Mucosa of stomach (tissue), 1 donor: ENCODE measurements around the gene ALAS2.
"Not testable (repeated sequence)": the region's sequence is repeated elsewhere in the genome, so short reads cannot be mapped to it uniquely, and the experiment has no call there.

Experiments used
- H3K27me3 ChIP-seq: one replicate; pipeline ENCODE4 v1.7.0; 2013; ENCODE audit warnings: mild to moderate bottlenecking, low read length; ENCODE audit not compliant: control insufficient read depth, insufficient read depth
- H3K36me3 ChIP-seq: one replicate; pipeline ENCODE4 v1.7.0; 2013; ENCODE audit warnings: low read length; ENCODE audit not compliant: control insufficient read depth, insufficient read depth
- H3K4me1 ChIP-seq: one replicate; pipeline ENCODE4 v1.7.0; 2013; ENCODE audit warnings: mild to moderate bottlenecking, low read length; ENCODE audit not compliant: control insufficient read depth, insufficient read depth
- H3K4me3 ChIP-seq: one replicate; pipeline ENCODE4 v1.7.0; 2013; ENCODE audit warnings: low read length
- H3K9ac ChIP-seq: one replicate; pipeline ENCODE4 v1.7.0; 2013; ENCODE audit warnings: mild to moderate bottlenecking, low read length, moderate library complexity
- H3K9me3 ChIP-seq: one replicate; pipeline ENCODE4 v1.7.0; 2013; ENCODE audit warnings: mild to moderate bottlenecking, low read length, moderate library complexity; ENCODE audit not compliant: control insufficient read depth
- donor health status: Pancreatic carcinoma.

Gene ALAS2

DNA sequence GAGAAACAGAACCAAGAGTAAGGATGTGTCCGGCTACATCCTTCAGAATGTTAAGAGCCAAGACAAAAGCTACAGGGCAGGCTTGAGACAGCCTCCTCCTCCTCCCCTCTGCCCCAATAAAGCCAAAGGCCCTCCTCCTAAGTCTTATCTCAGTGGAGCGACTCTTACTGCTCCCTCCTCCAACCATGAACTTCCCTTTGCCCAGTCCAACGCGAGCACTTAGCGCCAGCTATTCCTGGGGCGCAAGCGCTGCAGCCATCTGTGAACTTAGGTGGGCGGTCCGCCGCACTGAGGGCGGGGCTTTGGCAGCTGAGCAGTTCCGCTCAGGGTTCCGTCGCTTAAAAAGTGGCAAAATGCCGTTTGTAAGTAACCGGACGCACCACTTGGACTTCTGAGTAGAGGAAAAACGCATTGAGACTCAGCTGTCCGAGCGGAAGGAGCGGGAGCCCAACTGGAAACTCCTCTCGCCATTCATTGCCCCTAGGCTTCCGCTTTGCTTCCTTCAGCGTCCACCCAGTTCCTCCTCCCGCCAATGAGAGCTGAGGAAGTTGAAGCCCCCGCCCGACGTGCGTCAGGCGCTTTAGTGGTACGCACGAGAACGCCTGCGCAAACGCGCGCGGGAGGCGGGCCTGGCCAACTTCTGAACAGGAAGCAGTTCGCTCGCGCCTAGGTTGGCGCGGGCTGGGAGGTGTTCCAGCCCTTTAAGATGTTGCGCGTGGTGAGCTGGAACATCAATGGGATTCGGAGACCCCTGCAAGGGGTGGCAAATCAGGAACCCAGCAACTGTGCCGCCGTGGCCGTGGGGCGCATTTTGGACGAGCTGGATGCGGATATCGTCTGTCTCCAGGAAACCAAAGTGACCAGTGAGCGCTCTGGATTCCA, 30.8 kb downstream of the ALAS2 start, which contains the start of gene APEX2:
APEX2 (plus strand) TSS at position 647 of the 882 bp plus-strand sequence; CDS start at position 707, 60 bp downstream.
- Histone ChIP-seq H3K4me1 (peaks cover 6% of the 10 kb centered on the region), H3K4me3 (peak within 1 kb of the TSS; percentile 60), H3K9ac (peak within 1 kb of the TSS; percentile 86), H3K9me3 (no peaks in the 10 kb centered on the region), H3K36me3 (no peaks in the 10 kb centered on the region), H3K27me3 (no peaks in the 10 kb centered on the region)

DNA sequence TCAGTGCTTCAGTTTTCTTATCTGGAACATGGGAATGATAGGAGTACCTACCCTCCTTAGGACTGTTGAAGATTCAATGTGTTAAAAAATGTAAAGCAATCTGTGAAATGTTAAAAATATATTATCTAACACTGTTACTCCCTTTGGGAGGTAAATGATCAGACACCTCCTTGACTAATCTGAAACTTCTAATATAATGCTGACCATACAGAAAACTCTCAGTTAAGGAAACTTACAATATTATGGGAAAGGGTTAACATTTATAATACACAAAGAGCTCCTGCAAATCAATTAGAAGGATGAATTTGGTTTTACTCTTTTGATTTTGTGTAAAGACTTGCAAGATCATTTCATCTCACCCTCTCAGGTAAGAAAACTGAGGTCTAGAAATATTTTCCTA, 35.2 kb downstream of the ALAS2 start:
- no peaks in the 10 kb centered on the region for H3K36me3 ChIP-seq
- H3K27me3 ChIP-seq = no peaks in the 10 kb centered on the region
- no peak overlapping the region for H3K4me3 ChIP-seq
- no peaks in the 10 kb centered on the region for H3K9me3 ChIP-seq
- H3K4me1 ChIP-seq = no peaks in the 10 kb centered on the region
- no peak overlapping the region for H3K9ac ChIP-seq

DNA sequence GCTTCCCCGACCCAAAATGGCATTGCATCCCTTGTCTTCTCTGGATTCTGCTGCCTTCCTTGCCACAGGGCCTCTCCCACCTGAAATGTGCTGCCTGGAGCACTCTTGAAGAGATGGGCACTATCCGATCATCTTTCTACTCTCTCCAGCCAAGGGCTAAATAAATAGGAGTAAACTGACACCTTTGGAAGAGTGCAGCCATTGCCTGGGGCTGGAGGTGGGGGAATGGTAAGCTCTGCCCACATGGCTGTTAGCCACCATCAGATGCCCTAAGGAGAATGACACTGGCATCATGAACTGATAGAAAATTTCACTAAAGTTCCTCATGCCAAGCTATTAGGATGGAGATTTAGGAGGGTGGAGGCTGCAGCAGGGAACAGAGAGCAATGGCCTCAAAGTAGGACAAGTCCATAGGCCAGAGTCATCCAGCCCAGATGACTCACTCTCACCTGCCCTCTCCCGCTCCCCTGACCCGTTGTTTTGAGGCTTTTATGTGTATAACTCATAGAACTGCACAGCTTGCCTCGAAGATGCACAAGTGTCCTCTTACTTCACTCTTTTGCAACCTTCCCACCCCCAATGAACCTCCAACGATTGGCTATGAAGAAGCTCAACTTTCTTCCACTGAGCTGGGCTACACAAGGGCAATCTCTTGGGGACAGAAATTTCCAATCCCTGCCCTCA, 36.0 kb downstream of the ALAS2 start:
- no peaks in the 10 kb centered on the region for H3K27me3 ChIP-seq
- no peak overlapping the region for H3K9ac ChIP-seq
- no peaks in the 10 kb centered on the region for H3K9me3 ChIP-seq
- H3K4me1 ChIP-seq = no peaks in the 10 kb centered on the region
- H3K36me3 ChIP-seq = no peaks in the 10 kb centered on the region
- H3K4me3 ChIP-seq = no peak overlapping the region

DNA sequence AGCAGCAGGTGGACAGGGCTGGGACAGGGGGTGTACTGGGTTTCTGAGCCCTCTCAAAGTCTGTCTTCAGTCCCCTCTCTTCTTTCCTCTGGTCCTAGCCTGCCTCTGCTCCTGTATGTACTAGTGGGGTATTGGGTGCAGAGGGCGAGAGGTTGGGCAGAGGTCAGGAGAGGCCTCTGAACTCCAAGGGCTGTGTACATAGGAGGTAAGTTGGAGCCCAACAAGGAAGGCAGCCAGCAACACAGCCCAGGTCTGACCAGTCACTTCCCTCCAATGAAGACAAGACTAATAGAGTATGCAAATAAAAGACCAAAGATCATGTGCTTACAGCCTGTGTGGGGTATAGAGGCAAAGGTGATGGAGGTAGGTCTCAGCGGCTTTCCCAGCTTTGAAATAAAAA, 36.7 kb downstream of the ALAS2 start, which contains the start of gene PFKFB1:
PFKFB1 (minus strand) TSS at position 90 of the 400 bp plus-strand sequence. CDS start 181 bp downstream, outside the sequence.
- no peaks in the 10 kb centered on the region for H3K36me3 ChIP-seq
- no peaks in the 10 kb centered on the region for H3K27me3 ChIP-seq
- H3K9ac ChIP-seq = no peak within 1 kb of the TSS
- no peaks in the 10 kb centered on the region for H3K4me1 ChIP-seq
- H3K4me3 ChIP-seq = no peak within 1 kb of the TSS
- no peaks in the 10 kb centered on the region for H3K9me3 ChIP-seq

DNA sequence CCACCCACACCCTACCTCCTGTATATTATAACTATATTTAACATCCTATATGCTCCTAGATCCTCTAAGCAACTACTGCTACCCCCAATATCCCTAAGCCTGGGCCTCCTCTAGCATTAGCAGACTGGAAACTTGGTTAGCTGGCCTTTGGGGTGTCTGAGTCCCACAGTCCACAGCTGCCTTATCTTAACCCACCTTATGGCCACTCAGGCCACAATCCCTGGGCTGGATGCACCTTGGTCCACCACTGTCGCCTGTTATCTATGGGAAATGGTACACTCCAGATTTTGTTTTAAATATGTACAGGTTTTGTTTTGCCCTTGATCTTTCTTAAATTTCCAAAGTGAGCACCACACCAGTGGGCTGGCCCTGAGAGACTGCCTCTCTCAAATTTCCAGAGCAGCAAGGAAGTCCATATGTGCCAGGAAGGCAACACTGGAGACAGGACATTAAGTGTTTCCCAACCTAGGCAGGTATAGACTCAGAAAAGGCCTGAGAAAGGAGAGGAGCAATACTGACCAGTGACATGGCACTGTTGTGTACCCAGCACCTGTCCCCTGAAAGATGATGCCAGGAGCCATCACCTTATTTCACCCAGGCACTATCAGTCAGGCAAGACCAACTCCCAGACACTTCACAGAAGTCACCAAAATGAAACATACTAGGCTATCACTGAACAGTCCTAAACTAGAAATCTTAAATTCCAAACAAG, 37.7 kb downstream of the ALAS2 start:
- Histone ChIP-seq H3K4me3 (no peak overlapping the region), H3K9ac (no peak overlapping the region), H3K4me1 (no peaks in the 10 kb centered on the region), H3K27me3 (no peaks in the 10 kb centered on the region), H3K36me3 (no peaks in the 10 kb centered on the region), H3K9me3 (no peaks in the 10 kb centered on the region)

DNA sequence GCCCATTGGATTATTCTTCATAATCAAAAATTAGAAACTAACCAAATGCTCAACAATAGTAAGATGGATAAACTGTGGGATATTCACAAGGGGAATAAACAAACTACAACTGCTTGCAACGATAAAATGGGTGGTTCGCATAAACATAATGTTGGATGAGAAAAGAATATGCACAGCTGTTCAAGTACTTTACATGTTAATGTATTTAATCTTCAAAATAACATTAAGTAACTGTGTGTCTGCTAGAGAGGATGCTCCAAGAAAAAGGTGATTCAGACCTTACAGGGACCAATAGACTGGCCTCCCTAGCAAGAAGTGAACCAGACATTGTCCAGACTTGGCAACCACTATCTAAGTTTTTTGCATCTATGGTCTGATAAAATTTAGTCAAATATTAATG, 39.1 kb downstream of the ALAS2 start:
- Histone ChIP-seq H3K36me3 (no peaks in the 10 kb centered on the region), H3K9ac (no peak overlapping the region), H3K9me3 (no peaks in the 10 kb centered on the region), H3K4me1 (no peaks in the 10 kb centered on the region), H3K27me3 (no peaks in the 10 kb centered on the region), H3K4me3 (no peak overlapping the region)

DNA sequence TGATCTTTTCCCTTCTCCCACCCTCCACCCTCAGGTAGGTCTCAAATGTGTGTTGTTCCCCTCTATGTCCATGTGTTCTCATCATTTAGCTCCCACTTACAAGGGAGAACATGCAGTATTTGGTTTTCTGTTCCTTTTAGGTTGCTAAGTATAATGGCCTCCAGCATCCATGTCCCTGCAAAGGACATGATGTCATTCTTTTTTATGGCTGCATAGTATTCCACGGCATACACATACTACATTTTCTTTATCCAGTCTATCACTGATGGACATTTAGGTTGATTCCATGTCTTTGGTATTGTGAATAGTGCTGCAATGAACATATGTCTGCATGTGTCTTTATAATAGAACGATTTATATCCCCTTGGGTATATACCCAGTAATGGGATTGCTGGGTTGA, 47.5 kb downstream of the ALAS2 start:
- not testable (repeated sequence) for H3K36me3 ChIP-seq, H3K4me3 ChIP-seq, H3K9me3 ChIP-seq, H3K27me3 ChIP-seq, H3K4me1 ChIP-seq, H3K9ac ChIP-seq

DNA sequence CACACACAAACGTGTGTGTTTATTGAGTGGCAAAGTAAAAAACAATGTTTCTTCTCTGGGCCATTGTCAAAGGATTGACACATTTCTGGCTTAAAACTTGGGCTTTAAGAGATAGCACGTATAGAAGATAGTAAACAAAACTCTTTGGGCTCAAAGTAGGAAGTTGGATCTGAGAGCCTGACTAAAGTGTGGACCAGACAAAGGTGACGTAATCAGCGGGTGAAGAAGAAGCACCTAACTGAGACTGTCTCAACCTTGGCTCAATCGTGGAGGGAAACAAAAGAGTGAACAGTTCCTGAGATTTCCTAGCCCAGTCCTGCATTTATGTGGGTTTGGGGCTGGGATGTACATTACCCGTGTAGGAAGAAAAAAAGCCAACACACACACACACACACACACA, 50.4 kb downstream of the ALAS2 start:
- Histone ChIP-seq H3K4me1 (no peaks in the 10 kb centered on the region), H3K4me3 (no peak overlapping the region), H3K9me3 (no peaks in the 10 kb centered on the region), H3K36me3 (no peaks in the 10 kb centered on the region), H3K27me3 (no peaks in the 10 kb centered on the region), H3K9ac (no peak overlapping the region)

DNA sequence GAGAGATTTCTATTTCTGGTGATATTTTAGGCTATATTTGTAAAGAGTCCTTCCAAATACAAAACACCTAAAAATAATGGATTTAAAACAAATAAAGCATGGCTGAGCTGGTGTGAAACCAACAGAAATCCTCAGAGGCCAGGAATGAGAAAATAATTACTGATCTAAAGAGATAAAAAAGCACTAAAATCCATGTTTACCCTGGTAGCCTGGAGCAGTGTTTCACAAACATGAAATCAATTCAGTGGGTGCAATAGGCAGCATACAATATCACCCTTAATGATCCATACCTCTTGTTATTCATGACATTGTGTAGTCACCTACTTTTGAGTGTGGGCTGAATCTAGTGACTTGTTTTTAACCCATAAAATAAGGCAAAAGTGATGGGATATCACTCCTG, 51.3 kb downstream of the ALAS2 start:
- Histone ChIP-seq H3K4me1 (no peaks in the 10 kb centered on the region), H3K9me3 (no peaks in the 10 kb centered on the region), H3K9ac (no peak overlapping the region), H3K27me3 (no peaks in the 10 kb centered on the region), H3K36me3 (no peaks in the 10 kb centered on the region), H3K4me3 (no peak overlapping the region)

DNA sequence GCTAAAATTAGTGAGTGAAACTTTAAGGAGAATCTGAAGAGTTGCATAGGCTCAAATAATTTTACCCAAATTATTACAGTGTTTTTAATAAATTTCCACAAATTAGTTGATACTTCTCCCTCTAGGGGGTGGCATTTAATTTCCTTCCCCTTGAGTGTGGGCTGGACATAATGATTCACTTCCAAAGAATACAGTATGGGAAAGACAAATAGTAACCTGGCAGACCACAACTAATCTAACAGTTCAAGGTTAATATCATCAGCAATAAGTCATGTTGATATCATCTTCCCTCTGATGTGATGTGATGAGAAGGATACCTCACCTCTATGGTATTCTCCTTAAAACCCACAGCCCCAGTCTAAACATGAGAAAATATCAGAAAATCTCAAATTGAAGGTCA, 52.3 kb downstream of the ALAS2 start:
- Histone ChIP-seq H3K36me3 (no peaks in the 10 kb centered on the region), H3K27me3 (no peaks in the 10 kb centered on the region), H3K4me1 (no peaks in the 10 kb centered on the region), H3K9ac (no peak overlapping the region), H3K4me3 (no peak overlapping the region), H3K9me3 (no peaks in the 10 kb centered on the region)

DNA sequence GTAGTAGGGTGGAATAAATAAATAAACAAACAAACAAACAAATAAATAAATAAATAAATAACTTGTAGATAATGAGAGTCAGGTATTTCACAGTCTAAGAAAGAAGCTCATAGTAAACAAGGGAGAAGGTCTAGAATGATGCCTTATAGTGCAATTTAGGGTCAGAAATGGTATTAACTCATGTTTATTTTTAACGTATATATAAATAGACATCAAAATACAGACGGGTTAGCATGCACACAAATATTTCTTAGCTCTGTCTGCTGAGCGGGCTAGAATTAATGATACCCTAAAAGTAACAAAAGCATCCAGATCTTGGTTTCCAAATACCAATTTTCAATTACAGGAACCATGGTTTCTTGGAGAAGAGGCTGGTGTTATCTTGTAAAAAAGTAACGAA, 53.4 kb downstream of the ALAS2 start:
- H3K27me3 ChIP-seq = no peaks in the 10 kb centered on the region
- no peaks in the 10 kb centered on the region for H3K9me3 ChIP-seq
- H3K9ac ChIP-seq = no peak overlapping the region
- no peaks in the 10 kb centered on the region for H3K4me1 ChIP-seq
- H3K4me3 ChIP-seq = no peak overlapping the region
- no peaks in the 10 kb centered on the region for H3K36me3 ChIP-seq
